ENCODE data around the gene CTNNB1. TPM values are rescaled to one million over a fixed set of nuclear protein-coding genes. Genes with fewer than 3 reads are reported as not detected.

The CTNNB1 gene
- 100 to 1,000 TPM; 317 to 595 TPM for total RNA-seq

DNA sequence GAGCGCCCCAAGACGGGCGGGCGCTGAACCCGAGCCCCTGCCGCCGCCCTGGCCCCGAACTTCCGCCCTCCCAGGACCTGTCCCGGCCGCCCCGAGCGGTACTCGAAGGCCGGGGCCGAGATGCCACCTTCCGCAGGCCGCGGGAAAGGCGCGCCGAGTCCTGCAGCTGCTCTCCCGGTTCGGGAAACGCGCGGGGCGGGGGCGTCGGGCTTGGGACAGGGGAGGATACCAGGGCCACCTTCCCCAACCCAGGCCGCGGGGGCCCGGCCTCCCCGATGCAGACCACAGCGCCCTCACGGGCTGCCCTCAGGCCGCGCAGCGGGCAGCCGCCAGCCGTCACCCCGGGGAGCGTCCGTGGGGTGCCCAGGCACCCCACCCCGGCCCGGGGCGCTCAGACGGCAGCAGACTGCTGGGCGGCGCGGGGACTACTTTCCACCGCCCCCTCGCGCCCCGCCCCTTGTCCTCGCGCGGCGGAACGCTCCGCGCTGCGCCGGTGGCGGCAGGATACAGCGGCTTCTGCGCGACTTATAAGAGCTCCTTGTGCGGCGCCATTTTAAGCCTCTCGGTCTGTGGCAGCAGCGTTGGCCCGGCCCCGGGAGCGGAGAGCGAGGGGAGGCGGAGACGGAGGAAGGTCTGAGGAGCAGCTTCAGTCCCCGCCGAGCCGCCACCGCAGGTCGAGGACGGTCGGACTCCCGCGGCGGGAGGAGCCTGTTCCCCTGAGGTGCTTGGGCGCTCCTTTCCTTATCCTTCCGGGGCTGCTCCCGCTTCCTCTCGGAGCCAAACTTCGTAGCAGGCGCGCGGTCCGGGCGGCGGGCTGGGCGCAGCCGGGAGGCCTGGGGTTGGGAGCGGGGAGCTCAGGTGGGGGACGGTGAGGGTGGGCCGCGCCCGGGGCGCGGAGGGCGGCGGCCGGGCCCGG lies at the start of gene CTNNB1:
Gene CTNNB1 (plus strand): TSS at position 556 of the 916 bp plus-strand sequence. CDS start 24,564 bp downstream, outside the sequence.
- DNase-seq (ENCODE audit: low spot score) (peak; percentile 77), ATAC-seq (ENCODE audit: insufficient number of reproducible peaks, low FRiP score, low read depth) (peak; percentile 88)
- no peaks in the 10 kb centered on the region for H3K36me3 ChIP-seq
- peak within 1 kb of the TSS; percentile 96 to 98 for H3K27ac ChIP-seq
- H3K4me3 ChIP-seq: peak within 1 kb of the TSS; percentile 98
- H3K9me3 ChIP-seq: no peaks in the 10 kb centered on the region
- TF ChIP-seq, protein P1, sequence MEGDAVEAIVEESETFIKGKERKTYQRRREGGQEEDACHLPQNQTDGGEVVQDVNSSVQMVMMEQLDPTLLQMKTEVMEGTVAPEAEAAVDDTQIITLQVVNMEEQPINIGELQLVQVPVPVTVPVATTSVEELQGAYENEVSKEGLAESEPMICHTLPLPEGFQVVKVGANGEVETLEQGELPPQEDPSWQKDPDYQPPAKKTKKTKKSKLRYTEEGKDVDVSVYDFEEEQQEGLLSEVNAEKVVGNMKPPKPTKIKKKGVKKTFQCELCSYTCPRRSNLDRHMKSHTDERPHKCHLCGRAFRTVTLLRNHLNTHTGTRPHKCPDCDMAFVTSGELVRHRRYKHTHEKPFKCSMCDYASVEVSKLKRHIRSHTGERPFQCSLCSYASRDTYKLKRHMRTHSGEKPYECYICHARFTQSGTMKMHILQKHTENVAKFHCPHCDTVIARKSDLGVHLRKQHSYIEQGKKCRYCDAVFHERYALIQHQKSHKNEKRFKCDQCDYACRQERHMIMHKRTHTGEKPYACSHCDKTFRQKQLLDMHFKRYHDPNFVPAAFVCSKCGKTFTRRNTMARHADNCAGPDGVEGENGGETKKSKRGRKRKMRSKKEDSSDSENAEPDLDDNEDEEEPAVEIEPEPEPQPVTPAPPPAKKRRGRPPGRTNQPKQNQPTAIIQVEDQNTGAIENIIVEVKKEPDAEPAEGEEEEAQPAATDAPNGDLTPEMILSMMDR (IDR thresholded peaks at IDR 0.05): peak; percentile 15
- H3K27me3 ChIP-seq (replicated peaks; ENCODE audit: insufficient read depth): no peaks in the 10 kb centered on the region
- peaks cover 21 to 30% of the 10 kb centered on the region in 2 donors for H3K4me1 ChIP-seq (ENCODE audit: control insufficient read depth in 1 of 2, low read depth in 2 of 2)

DNA sequence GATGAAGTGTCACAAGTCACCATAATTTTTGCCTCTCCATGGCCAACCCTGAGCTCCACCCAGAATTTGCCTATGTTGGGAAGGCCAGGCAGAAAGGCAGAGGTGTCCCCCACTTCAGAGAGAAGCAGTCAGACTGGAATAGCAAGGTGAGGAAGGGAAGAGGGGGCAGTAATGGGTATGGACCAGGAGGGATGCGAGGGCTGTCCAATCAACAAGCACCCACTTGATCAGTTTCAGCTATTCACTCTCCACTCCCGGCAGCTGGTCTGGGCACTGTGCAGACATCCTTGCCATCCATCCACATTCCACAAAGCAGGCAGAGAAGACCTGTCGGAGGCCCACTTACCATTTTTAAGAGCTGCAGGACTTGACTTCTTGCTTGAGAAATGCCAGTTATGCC lies 43.5 kb upstream of the CTNNB1 start:
- DNase-seq (ENCODE audit: low spot score) (no peak), ATAC-seq (ENCODE audit: insufficient number of reproducible peaks, low FRiP score, low read depth) (no peak)

DNA sequence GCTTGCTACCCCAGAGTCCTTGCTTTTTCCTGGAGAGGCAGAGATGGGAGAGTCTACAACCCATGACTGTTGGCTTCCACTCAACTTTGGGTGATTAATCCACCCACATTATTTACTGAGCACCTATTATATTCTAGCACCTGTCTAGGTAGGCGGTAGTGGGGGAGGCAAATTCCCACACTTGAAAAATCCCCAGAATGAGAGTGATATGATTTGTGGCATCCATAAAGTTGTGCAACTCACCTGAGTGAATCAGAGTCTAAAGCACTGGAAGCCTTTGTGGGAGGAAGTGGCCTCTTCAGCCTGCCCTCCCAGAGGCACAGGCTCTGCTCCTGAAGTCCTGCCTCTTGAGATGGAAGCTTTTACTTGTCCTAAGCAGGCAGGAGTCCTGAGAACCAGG lies 40.4 kb upstream of the CTNNB1 start:
- no peaks in the 10 kb centered on the region for H3K36me3 ChIP-seq
- no peaks in the 10 kb centered on the region for H3K4me1 ChIP-seq (ENCODE audit: control insufficient read depth in 1 of 2, low read depth in 2 of 2)
- H3K27ac ChIP-seq: no peak overlapping the region
- DNase-seq (ENCODE audit: low spot score): no peak
- no peak for ATAC-seq (ENCODE audit: insufficient number of reproducible peaks, low FRiP score, low read depth)
- TF ChIP-seq, protein P1 (IDR thresholded peaks at IDR 0.05): no peak
- no peaks in the 10 kb centered on the region for H3K27me3 ChIP-seq (replicated peaks; ENCODE audit: insufficient read depth)
- no peaks in the 10 kb centered on the region for H3K9me3 ChIP-seq
- H3K4me3 ChIP-seq: no peak overlapping the region

More for the DNA sequence above, 43.5 kb upstream of the CTNNB1 start:
- TF ChIP-seq, protein P1 (IDR thresholded peaks at IDR 0.05): no peak
- no peak overlapping the region for H3K4me3 ChIP-seq
- H3K27ac ChIP-seq: no peak overlapping the region
- no peaks in the 10 kb centered on the region for H3K9me3 ChIP-seq
- no peaks in the 10 kb centered on the region for H3K4me1 ChIP-seq (ENCODE audit: control insufficient read depth in 1 of 2, low read depth in 2 of 2)
- no peaks in the 10 kb centered on the region for H3K36me3 ChIP-seq
- no peaks in the 10 kb centered on the region for H3K27me3 ChIP-seq (replicated peaks; ENCODE audit: insufficient read depth)

DNA sequence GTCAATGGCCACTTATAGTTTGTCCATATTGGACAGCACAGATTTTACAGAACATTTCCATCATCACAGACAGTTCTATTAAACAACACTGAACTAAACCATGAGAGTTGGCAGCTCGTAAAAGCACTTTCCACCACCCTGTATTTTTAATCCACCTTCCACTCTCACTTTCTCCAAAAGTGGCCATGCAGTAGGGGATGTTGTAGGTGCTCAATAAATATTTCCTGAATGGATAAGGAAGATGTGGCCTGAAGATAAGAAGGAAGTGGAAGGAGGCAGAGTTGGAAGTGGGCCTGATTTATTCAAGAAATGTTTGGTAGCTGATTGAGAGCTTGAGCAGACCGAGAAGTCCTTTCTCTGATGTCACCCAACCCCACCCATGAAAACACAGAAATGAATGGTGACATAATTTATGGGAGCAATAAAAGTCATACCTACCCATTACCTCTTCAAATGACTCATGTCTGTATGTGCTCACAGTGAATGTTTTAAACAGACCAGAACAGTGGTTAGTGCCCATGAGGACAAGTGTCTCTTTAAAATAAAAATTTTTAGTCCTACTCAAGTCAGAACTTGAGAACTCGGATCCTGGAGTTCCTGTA lies 39.6 kb upstream of the CTNNB1 start:
- Histone ChIP-seq H3K27ac (no peak overlapping the region), H3K9me3 (no peaks in the 10 kb centered on the region), H3K27me3 (replicated peaks; ENCODE audit: insufficient read depth) (no peaks in the 10 kb centered on the region), H3K36me3 (no peaks in the 10 kb centered on the region), H3K4me1 (ENCODE audit: control insufficient read depth in 1 of 2, low read depth in 2 of 2) (no peaks in the 10 kb centered on the region), H3K4me3 (no peak overlapping the region)
- no peak for DNase-seq (ENCODE audit: low spot score)
- TF ChIP-seq, protein P1 (IDR thresholded peaks at IDR 0.05): no peak
- ATAC-seq (ENCODE audit: insufficient number of reproducible peaks, low FRiP score, low read depth): no peak

DNA sequence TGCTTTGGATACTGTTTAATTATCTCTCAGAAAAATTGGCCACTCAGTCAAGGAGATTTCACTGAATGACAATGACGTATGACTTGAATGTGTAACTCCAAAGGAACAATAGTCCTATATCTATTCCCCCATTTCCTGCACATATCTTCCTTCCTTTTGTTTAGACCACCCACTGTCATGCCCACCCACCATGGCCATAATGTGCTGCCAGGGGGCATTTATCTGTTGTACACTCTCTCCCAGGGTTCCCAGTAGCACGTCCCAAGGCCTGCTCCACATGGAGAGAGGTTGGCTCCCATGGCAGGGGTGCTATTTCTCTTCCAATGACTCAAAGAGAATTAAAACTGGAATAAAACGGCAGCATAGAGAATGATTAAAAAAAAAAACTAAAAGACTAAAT lies 36.8 kb upstream of the CTNNB1 start:
- H3K27ac ChIP-seq: no peak overlapping the region
- no peaks in the 10 kb centered on the region for H3K36me3 ChIP-seq
- H3K27me3 ChIP-seq (replicated peaks; ENCODE audit: insufficient read depth): no peaks in the 10 kb centered on the region
- no peak overlapping the region for H3K4me3 ChIP-seq
- no peaks in the 10 kb centered on the region for H3K9me3 ChIP-seq
- ATAC-seq (ENCODE audit: insufficient number of reproducible peaks, low FRiP score, low read depth) (no peak), DNase-seq (ENCODE audit: low spot score) (no peak)
- no peaks in the 10 kb centered on the region for H3K4me1 ChIP-seq (ENCODE audit: control insufficient read depth in 1 of 2, low read depth in 2 of 2)
- TF ChIP-seq, protein P1 (IDR thresholded peaks at IDR 0.05): no peak

All from thoracic aorta (tissue), 2 donors.